K562 (cell line): ENCODE results near the gene GULP1. TPM values are rescaled to one million over a fixed set of nuclear protein-coding genes. Genes with fewer than 3 reads are reported as not detected.

Experiments used
- ATAC-seq: fragments of 200-7000 bp; cut with Tn5 transposase; 3 replicates; pipeline ENCODE4 v1.9.1; 2020; ENCODE audit warnings: moderate library complexity
- BruUV-seq: library from RNA; stranded (reverse); fragments of 400-500 nt; replicated peaks from 2 replicates; lab custom pipeline; 2021; lab: Mats Ljungman, UMichigan
- CTCF ChIA-PET: fragments of 300-600 bp; formaldehyde crosslinking; extraction: SDS; loops from one replicate; lab custom pipeline; 2021; ENCODE audit warnings: low intra/inter-chr PET ratio; lab: Yijun Ruan, JAX
- POLR2A ChIA-PET: fragments of 300-600, 350-650 bp; sonication (Branson Sonifier 250); formaldehyde crosslinking; extraction: SDS; loops from one replicate; lab custom pipeline; 2021; ENCODE audit warnings: antibody characterized with exemption, inconsistent platforms; lab: Yijun Ruan, JAX
- DNase-seq, 4 experiments: peaks; one replicate each; pipeline versions ENCODE4 v3.0.0 to v3.0.0-alpha.2; 2011 to 2018; ENCODE audit warnings: low spot score in 3 of 4, mixed read lengths in 3 of 4; ENCODE audit errors: extremely low read depth in 1 of 4
- FAIRE-seq: peaks from 2 replicates; lab custom pipeline; 2011; peaks lifted over from hg19 to GRCh38; lab: Jason Lieb, UNC
- H2AFZ ChIP-seq: 2 replicates; pipeline ENCODE4 v1.6.0; 2011; ENCODE audit warnings: low read depth, low read length, control low read depth, inconsistent platforms
- H3K27ac ChIP-seq: fragments of 200-600 bp; 3 replicates; pipeline ENCODE4 v1.8.0; 2011; ENCODE audit warnings: low read depth, mild to moderate bottlenecking, control low read depth, inconsistent platforms, low read length, moderate library complexity, mixed read lengths; ENCODE audit errors: extremely low read depth
- H3K27me3 ChIP-seq, 2 experiments: fragments of 300-600 bp in 1 of 2; 2 replicates in 1 of 2; 3 replicates in 1 of 2; pipeline versions ENCODE4 v1.6.0 to v1.8.0; 2011; ENCODE audit warnings: inconsistent platforms in 2 of 2, low read length in 2 of 2, mild to moderate bottlenecking in 1 of 2, mixed read lengths in 1 of 2, moderate library complexity in 1 of 2; ENCODE audit not compliant: control insufficient read depth in 2 of 2, insufficient read depth in 2 of 2
- H3K36me3 ChIP-seq: fragments of 300-600 bp; 3 replicates; pipeline ENCODE4 v1.8.0; 2011; ENCODE audit warnings: mild to moderate bottlenecking, low read length, inconsistent platforms; ENCODE audit not compliant: control insufficient read depth, insufficient read depth
- H3K4me1 ChIP-seq, 2 experiments: fragments of 200-600 bp in 1 of 2; replicated peaks in 1 of 2; 2 replicates in 1 of 2; 3 replicates in 1 of 2; pipeline versions ENCODE4 v1.5.1 to v1.8.0; 2011; ENCODE audit warnings: inconsistent platforms in 2 of 2, low read length in 2 of 2, mild to moderate bottlenecking in 1 of 2, mixed read lengths in 1 of 2, moderate library complexity in 1 of 2; ENCODE audit not compliant: control insufficient read depth in 2 of 2, insufficient read depth in 2 of 2
- H3K4me2 ChIP-seq: 2 replicates; pipeline ENCODE4 v1.6.1; 2011; ENCODE audit warnings: low read length, control low read depth, inconsistent platforms, mixed read lengths; ENCODE audit not compliant: insufficient read depth
- H3K4me3 ChIP-seq: fragments of 200-600 bp; sonication (generic), shearing (Covaris generic); 2 replicates; pipeline ENCODE4 v1.5.1; 2016; ENCODE audit warnings: control low read depth, inconsistent platforms
- H3K79me2 ChIP-seq: fragments of 200-600 bp; 3 replicates; pipeline ENCODE4 v1.8.0; 2011; ENCODE audit warnings: low read length, inconsistent platforms; ENCODE audit not compliant: control insufficient read depth, insufficient read depth
- H3K9ac ChIP-seq, 2 experiments: 2 replicates each; pipeline versions ENCODE4 v1.6.0 to v1.6.1; 2011; ENCODE audit warnings: low read depth in 2 of 2, low read length in 2 of 2, control low read depth in 1 of 2, inconsistent platforms in 1 of 2, mild to moderate bottlenecking in 1 of 2, mixed read lengths in 1 of 2; ENCODE audit not compliant: insufficient read depth in 1 of 2
- H3K9me1 ChIP-seq: one replicate; pipeline ENCODE4 v1.6.0; 2011; ENCODE audit warnings: inconsistent platforms, mild to moderate bottlenecking, low read length, moderate library complexity; ENCODE audit not compliant: control insufficient read depth, insufficient read depth
- H3K9me3 ChIP-seq: replicated peaks from 2 replicates; pipeline ENCODE4 v1.5.1; 2011; ENCODE audit warnings: low read depth, low read length, inconsistent platforms; ENCODE audit not compliant: control insufficient read depth, insufficient read depth
- H4K20me1 ChIP-seq: replicated peaks from 2 replicates; pipeline ENCODE4 v1.6.1; 2011; ENCODE audit warnings: low read length, inconsistent platforms, mixed read lengths; ENCODE audit not compliant: control insufficient read depth, insufficient read depth
- CHD2 ChIP-seq: IDR thresholded peaks from 2 replicates; pipeline ENCODE4 v1.6.1; 2011; ENCODE audit warnings: low read depth, low read length
- DNMT1 ChIP-seq: fragments of 450-650 bp; IDR thresholded peaks from 2 replicates; pipeline ENCODE4 v1.6.1; 2016; ENCODE audit warnings: antibody characterized with exemption, mild to moderate bottlenecking
- E4F1 ChIP-seq: fragments of 250-450 bp; sonication (Bioruptor Pico); IDR thresholded peaks from 2 replicates; pipeline ENCODE4 v1.5.0; 2021; ENCODE audit warnings: mild to moderate bottlenecking, borderline replicate concordance
- HDAC8 ChIP-seq: fragments of 450-650 bp; IDR thresholded peaks from 2 replicates; pipeline ENCODE4 v1.6.1; 2016; ENCODE audit warnings: mild to moderate bottlenecking, missing genetic modification characterization, moderate library complexity, missing compliant biosample characterization
- LARP7 ChIP-seq: fragments of 450-650 bp; IDR thresholded peaks from 2 replicates; pipeline ENCODE4 v1.6.1; 2016
- MTA3 ChIP-seq: fragments of 450-650 bp; formaldehyde crosslinking; IDR thresholded peaks from 2 replicates; pipeline ENCODE4 v1.6.1; 2017; ENCODE audit warnings: mild to moderate bottlenecking, borderline replicate concordance
- NELFE ChIP-seq: IDR thresholded peaks from 2 replicates; pipeline ENCODE4 v1.6.1; 2011; ENCODE audit warnings: mild to moderate bottlenecking; ENCODE audit not compliant: insufficient read depth, insufficient read length
- STAG1 ChIP-seq: sonication (generic); formaldehyde crosslinking; IDR thresholded peaks from 2 replicates; pipeline ENCODE4 v1.5.0; 2020; ENCODE audit warnings: missing genetic modification reagents, borderline replicate concordance
- TCF7L2 ChIP-seq: fragments of 150-350 bp; IDR thresholded peaks from 2 replicates; pipeline ENCODE4 v1.6.1; 2016; ENCODE audit warnings: low read depth, mild to moderate bottlenecking, low read length, moderate library complexity
- TFE3 ChIP-seq: fragments of 450-650 bp; formaldehyde crosslinking; IDR thresholded peaks from 2 replicates; pipeline ENCODE4 v1.4.0; 2020; ENCODE audit warnings: mild to moderate bottlenecking, mixed read lengths
- THRB ChIP-seq: fragments of 450-650 bp; formaldehyde crosslinking; conservative IDR thresholded peaks from 2 replicates; pipeline ENCODE4 v1.4.0; 2022; ENCODE audit warnings: mild to moderate bottlenecking, missing genetic modification characterization
- TSC22D4 ChIP-seq: fragments of 450-650 bp; IDR thresholded peaks from 2 replicates; pipeline ENCODE4 v1.6.1; 2016; ENCODE audit warnings: missing genetic modification characterization, missing biosample characterization, control low read depth
- XRCC3 ChIP-seq: fragments of 450-650 bp; IDR thresholded peaks from 2 replicates; pipeline ENCODE4 v1.6.1; 2017; ENCODE audit warnings: mild to moderate bottlenecking, moderate library complexity
- ZNF212 ChIP-seq: fragments of 450-650 bp; formaldehyde crosslinking; IDR thresholded peaks from 2 replicates; pipeline ENCODE4 v1.4.0; 2020; ENCODE audit warnings: mild to moderate bottlenecking
- WGBS: fragments of 100-300 bp; shearing (Covaris generic); methylation state at CpG from one replicate; pipeline ENCODE4 v1.1.6; 2016; ENCODE audit warnings: low coverage, mixed read lengths; ENCODE audit not compliant: insufficient coverage; ENCODE audit errors: missing lambda C conversion rate; 5-methylcytosine and 5-hydroxymethylcytosine counted together
- in situ Hi-C: fragments of 300-500 bp; cut with MboI; formaldehyde crosslinking; loops from 4 replicates; pipeline ENCODE4 v1.15.0; 2018; ENCODE audit warnings: inconsistent platforms, mixed read lengths
- intact Hi-C: fragments of 100-400 bp; cut with micrococcal nuclease; formaldehyde crosslinking; loops from 2 replicates; pipeline ENCODE4 v1.14.2; 2022
- polyA plus RNA-seq, 8 experiments: library from polyadenylated mRNA; depleted of rRNA in 4 of 8; stranded (reverse) in 5 of 8; unstranded in 3 of 8; fragments of >200 nt; fragmentation: Nextera tagmentation in 2 of 8; fragmentation: Illumina TruSeq in 1 of 8; extraction: Ambion mirVana in 2 of 8; extraction: Trizol in 1 of 8; gene quantifications; 2 replicates each; pipeline versions ENCODE4 v1.2.1 to v1.2.3, GENCODE V29; 2011 to 2014; ENCODE audit warnings: inconsistent platforms in 1 of 8, missing spikeins in 1 of 8
- total RNA-seq, 7 experiments: library from RNA; depleted of rRNA in 6 of 7; stranded (reverse); fragments of >200 nt in 6 of 7; fragmentation: Illumina TruSeq in 2 of 7; extraction: Trizol in 2 of 7; gene quantifications; 2 replicates each; pipeline versions ENCODE4 v1.2.1 to v1.2.3, GENCODE V29; 2011 to 2021; ENCODE audit warnings: low replicate concordance in 1 of 7

Gene GULP1
- total and polyA plus RNA-seq, 9 of the 15 experiments (the other 6 are each of a cell fraction or from before 2014, with no cell fraction given): 8.5 to 25.3 (median 19.5) TPM

GRCh38 chr2:188316342-188316741, 24.7 kb downstream of the GULP1 start:
- in situ Hi-C loops: no loop called here
- no peak; the same call in 1 of the 3 replicates for ATAC-seq
- Histone ChIP-seq H3K36me3 (no peaks in the 10 kb centered on the region), H3K9me3 (no peaks in the 10 kb centered on the region), H3K4me3 (no peak overlapping the region), H3K27ac (no peak overlapping the region), H3K79me2 (peaks cover 43% of the 10 kb centered on the region), H4K20me1 (no peaks in the 10 kb centered on the region), H2AFZ (no peak overlapping the region), H3K9me1 (no peaks in the 10 kb centered on the region), H3K27me3 (no peaks in the 10 kb centered on the region), H3K9ac (no peak overlapping the region), H3K4me1 (peaks cover 0 to 6% of the 10 kb centered on the region in 2 experiments; a peak in 1 of 5 replicates), H3K4me2 (no peak overlapping the region)
- no TSS peak for BruUV-seq
- intact Hi-C loops: no loop called here
- ChIA-PET POLR2A (no interaction called here), CTCF (no interaction called here)
- no peak for FAIRE-seq
- no peak for TF ChIP-seq HDAC8 (tag)
- TF ChIP-seq STAG1 (CRISPR knock-in tag): no peak
- no peak for TF ChIP-seq DNMT1
- no peak for TF ChIP-seq CHD2
- no peak for TF ChIP-seq MTA3
- no peak for TF ChIP-seq NELFE
- TF ChIP-seq THRB (CRISPR knock-in tag): no peak
- TF ChIP-seq TFE3 (CRISPR knock-in tag): no peak
- no peak for TF ChIP-seq TSC22D4 (tag)
- no peak for TF ChIP-seq LARP7
- no peak for TF ChIP-seq E4F1 (CRISPR knock-in tag)
- TF ChIP-seq ZNF212 (CRISPR knock-in tag): no peak
- no peak for TF ChIP-seq TCF7L2
- no peak for TF ChIP-seq XRCC3
- 88% methylated on average over 1 of the region's 1 CpG for WGBS
- DNase-seq: no peak
